Activated effector memory CD4-positive, alpha-beta T cell treated with Interleukin-2 at 50 U/mL for 16 hours (primary cell): ENCODE data around the gene KIRREL2.
"Not testable (repeated sequence)": the region's sequence is repeated elsewhere in the genome, so short reads cannot be mapped to it uniquely, and the experiment has no call there.

Experiments
- DNase-seq: peaks from one replicate; pipeline ENCODE4 v3.0.0-alpha.2; 2020

KIRREL2 gene

GRCh38 chr19:35870124-35870736, 13.5 kb downstream of the KIRREL2 start:
- not testable (repeated sequence) for DNase-seq

- no peak for DNase-seq
Measured at GRCh38 chr19:35870798-35871197, 14.1 kb downstream of the KIRREL2 start.

GRCh38 chr19:35871611-35872010, 14.9 kb downstream of the KIRREL2 start:
- no peak for DNase-seq

- DNase-seq = no peak
Measured at GRCh38 chr19:35872180-35872579, 15.5 kb downstream of the KIRREL2 start.

- DNase-seq = no peak
Measured at GRCh38 chr19:35874392-35874930, 17.8 kb downstream of the KIRREL2 start.

GRCh38 chr19:35879068-35879467, 22.4 kb downstream of the KIRREL2 start:
- DNase-seq = no peak

GRCh38 chr19:35879770-35880317, 23.1 kb downstream of the KIRREL2 start:
- DNase-seq = peak; percentile 53

- DNase-seq = no peak
Measured at GRCh38 chr19:35882114-35882832, 25.6 kb downstream of the KIRREL2 start.

GRCh38 chr19:35883882-35884281, 27.2 kb downstream of the KIRREL2 start:
- DNase-seq = no peak

GRCh38 chr19:35885225-35885738, 28.6 kb downstream of the KIRREL2 start:
- no peak for DNase-seq

GRCh38 chr19:35885904-35886303, 29.2 kb downstream of the KIRREL2 start:
- no peak for DNase-seq

- DNase-seq = no peak
Measured at GRCh38 chr19:35887197-35887596, 30.5 kb downstream of the KIRREL2 start.

- no peak for DNase-seq
Measured at GRCh38 chr19:35888398-35888797, 31.7 kb downstream of the KIRREL2 start.

GRCh38 chr19:35889370-35890112, 32.8 kb downstream of the KIRREL2 start:
- DNase-seq = no peak

- DNase-seq = no peak
Measured at GRCh38 chr19:35890113-35890650, 33.5 kb downstream of the KIRREL2 start.

- not testable (repeated sequence) for DNase-seq
Measured at GRCh38 chr19:35891819-35892218, 35.1 kb downstream of the KIRREL2 start.

GRCh38 chr19:35894342-35894741, 37.6 kb downstream of the KIRREL2 start:
- no peak for DNase-seq

- no peak for DNase-seq
Measured at GRCh38 chr19:35895911-35896642, 39.4 kb downstream of the KIRREL2 start.

GRCh38 chr19:35896643-35897040, 39.9 kb downstream of the KIRREL2 start:
- no peak for DNase-seq

GRCh38 chr19:35897706-35898451, 41.2 kb downstream of the KIRREL2 start:
- DNase-seq = no peak

GRCh38 chr19:35898499-35898809, 41.7 kb downstream of the KIRREL2 start:
- no peak for DNase-seq
